HG03175 (cell line): Measurements from ENCODE around the gene FAM228A.

Experiments
- ATAC-seq: cut with Tn5 transposase; IDR thresholded peaks from one replicate; pipeline ENCODE4 v1.9.1; 2021; ENCODE audit warnings: mild to moderate bottlenecking, moderate library complexity; ENCODE audit not compliant: unreplicated experiment

Gene FAM228A

DNA sequence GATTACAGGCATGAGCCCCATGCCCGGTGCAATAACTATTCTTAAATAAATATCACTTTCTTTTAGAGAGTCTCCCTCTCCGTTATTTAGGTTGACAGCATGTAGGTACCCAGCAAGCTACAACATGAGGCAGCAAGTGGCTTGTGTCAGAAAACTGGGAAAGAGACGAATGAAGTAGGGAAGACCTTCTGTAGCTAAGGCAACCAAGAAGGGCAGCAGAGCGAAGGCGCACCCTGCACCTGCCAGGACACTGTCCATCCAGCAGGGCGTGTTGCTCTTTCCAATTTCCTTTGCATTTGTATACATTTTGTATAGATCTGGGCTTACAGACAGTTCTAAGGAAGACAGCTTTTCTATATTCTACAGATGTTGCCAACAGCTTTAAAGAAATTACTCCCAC, 48.1 kb downstream of the FAM228A start:
- no peak for ATAC-seq

DNA sequence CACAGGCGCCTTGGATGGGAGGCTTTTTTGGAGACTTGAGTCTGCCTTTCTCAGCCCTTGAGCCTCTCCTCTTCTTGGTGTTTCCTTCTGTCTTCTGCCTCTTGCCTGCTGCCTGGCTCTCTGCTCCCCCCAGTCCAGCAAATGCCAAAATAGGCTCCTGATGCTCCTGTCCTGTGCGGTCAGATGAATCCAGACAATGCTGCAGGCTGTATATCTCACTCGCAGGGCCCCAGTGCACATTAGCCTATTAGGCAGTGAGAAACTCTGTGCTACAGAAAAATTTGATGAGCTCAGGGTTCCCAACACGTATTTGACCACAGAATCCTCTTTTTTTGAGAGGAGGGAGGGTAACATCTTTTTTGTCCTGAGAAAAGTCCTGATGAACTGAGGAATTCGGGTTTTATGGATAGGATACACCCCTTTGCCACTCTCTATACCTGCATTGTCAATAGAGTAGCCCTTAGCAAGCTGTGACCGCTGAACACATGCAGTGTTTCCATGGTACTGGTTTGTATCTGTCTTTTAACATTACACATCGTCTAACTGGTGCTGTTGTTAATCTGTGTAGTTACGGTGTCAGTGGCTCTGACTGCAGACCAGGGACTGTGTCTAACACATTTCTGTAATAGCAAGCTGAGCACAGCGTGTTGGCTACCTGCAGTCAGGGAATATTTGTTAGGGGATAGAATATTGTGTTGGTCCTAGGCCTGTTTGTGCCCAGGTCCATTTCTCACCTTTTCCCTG, 50.8 kb downstream of the FAM228A start:
- ATAC-seq = no peak

DNA sequence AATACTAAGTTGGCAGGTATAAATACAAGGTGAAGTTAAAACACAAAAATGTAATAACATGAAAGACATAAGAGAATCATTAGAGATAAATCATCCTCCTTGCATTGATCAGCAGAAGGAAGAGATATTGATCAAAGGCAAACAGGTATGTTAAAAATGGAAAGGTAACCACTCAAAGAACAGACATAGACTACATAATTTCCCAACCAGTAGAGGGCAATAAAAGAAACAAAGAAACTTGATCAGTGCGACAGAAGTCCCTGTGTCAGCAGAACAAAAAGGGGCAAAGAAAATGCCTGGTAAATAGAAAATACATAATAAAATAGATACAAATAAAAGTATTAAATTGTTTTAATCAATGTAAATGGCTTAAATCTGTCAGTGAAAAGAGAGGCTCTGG, 53.6 kb downstream of the FAM228A start:
- ATAC-seq = no peak

DNA sequence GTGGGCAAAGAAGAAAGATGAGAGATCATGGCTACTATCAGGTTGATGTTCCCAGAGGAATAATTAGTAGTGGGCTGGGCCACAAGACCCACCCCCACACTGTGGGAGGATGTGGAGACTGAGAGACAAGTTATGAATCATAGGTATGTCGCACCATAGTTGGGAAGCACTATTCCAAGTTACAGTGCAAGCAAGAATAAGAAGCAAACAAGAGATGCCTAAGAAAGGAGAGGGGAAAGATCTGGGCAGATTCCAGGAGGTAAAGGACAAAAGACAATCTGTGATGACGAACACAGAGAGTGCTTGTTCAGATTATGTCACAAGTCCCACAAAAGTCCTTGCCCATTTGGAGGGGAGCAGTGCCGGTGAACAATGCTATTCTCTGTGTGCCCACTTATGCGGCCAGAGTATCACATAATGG, 56.6 kb downstream of the FAM228A start:
- no peak for ATAC-seq

DNA sequence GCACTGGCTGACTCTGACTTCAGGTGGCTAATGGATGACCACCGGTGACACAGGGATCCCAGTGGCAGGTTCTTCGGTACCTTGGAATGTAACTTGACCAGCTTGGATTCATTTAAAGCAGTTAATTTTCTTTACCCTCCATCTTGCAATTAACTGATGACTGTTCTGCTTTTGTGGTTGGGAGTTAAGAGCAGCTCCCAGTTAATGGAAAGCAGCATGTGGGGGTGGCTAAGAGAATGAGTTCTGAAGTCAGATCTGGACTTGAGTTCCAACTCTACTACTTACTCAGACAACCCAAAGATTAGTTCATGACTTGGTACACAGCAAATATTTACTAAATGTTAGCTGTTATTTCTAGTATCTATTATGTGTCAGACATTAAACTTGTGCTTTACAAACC, 58.5 kb downstream of the FAM228A start:
- no peak for ATAC-seq

DNA sequence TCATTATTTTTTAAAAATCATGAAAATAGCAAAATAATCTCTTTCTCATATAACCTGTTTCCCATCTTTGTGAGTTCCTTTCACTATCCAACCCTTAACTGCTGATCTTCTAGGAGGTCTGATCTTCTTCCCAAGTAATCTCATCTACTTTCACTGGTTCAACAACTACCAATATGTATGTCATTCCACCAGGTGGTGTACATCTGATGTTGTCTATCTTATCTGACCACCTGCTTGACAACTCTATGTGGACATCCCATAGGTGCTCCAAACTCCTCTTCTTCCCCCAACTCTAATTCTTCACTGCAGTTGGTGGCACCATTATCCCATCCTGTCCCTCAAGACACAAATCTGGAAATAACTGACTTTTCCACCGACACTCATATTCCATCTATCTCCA, 62.5 kb downstream of the FAM228A start:
- no peak for ATAC-seq

DNA sequence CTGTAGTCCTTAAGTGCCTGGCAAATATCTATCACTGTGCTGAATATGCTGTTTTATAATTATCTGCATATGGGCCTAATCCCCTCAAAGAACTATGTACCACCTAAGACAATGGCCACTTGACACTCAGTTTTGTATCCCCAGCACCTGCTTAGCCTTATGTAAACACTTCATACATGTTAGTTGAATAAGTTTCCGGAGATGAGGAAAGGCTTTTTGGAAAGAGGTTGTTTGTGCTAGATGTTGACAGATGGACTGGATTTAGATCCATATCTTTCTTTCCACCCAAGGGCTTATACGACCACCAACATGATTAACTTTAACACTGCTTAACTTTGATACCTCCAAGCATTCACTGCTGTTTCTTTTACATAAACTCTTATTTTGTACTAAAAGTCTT, 63.3 kb downstream of the FAM228A start:
- no peak for ATAC-seq

DNA sequence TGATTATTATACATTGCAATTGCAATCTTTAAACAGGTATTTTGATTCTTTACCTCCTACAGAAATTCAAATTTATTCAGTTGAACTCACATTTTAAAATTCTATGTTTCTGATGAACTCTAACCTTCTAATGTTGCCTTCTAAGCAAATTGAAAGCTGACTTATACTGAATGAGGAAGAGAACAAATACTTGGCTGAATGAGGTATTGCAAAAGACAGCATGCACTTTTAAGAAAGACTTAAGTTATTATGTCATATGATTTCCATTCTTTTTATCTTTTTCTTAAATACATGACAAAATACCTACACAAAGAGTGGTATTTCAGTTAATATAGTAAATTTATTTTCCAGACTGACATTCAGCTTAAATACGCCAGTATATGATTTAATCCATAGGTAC, 64.7 kb downstream of the FAM228A start:
- no peak for ATAC-seq
